WTC11 (cell line): Measurements from ENCODE around the gene ARMCX1.

Experiments
- CTCF ChIP-seq: fragments of 200-600 bp; IDR thresholded peaks from 2 replicates; pipeline ENCODE4 v1.8.0; 2022; ENCODE audit warnings: antibody characterized with exemption
- TF ChIP-seq, protein P1 (sequence below): sonication (generic); formaldehyde crosslinking; IDR thresholded peaks from 2 replicates; pipeline ENCODE4 v1.8.1; 2022; ENCODE audit warnings: mild to moderate bottlenecking, moderate library complexity, missing genetic modification reagents
- TF ChIP-seq, protein P2 (sequence below): sonication (generic); formaldehyde crosslinking; IDR thresholded peaks from 2 replicates; pipeline ENCODE4 v1.8.1; 2023; ENCODE audit warnings: mild to moderate bottlenecking, missing genetic modification reagents, moderate library complexity

GRCh38 chrX:101507372-101507771 lies 43.0 kb upstream of the ARMCX1 start:
- no peak for TF ChIP-seq CTCF
- TF ChIP-seq, protein P1, sequence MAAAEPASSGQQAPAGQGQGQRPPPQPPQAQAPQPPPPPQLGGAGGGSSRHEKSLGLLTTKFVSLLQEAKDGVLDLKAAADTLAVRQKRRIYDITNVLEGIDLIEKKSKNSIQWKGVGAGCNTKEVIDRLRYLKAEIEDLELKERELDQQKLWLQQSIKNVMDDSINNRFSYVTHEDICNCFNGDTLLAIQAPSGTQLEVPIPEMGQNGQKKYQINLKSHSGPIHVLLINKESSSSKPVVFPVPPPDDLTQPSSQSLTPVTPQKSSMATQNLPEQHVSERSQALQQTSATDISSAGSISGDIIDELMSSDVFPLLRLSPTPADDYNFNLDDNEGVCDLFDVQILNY (CRISPR knock-in tag) = no peak
- TF ChIP-seq, protein P2, sequence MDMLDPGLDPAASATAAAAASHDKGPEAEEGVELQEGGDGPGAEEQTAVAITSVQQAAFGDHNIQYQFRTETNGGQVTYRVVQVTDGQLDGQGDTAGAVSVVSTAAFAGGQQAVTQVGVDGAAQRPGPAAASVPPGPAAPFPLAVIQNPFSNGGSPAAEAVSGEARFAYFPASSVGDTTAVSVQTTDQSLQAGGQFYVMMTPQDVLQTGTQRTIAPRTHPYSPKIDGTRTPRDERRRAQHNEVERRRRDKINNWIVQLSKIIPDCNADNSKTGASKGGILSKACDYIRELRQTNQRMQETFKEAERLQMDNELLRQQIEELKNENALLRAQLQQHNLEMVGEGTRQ (CRISPR knock-in tag) = no peak
